C4-2B (cell line): ENCODE measurements around the gene WDR37.

Source experiments
- ZFX ChIP-seq: fragments of 450-650 bp; IDR thresholded peaks from 2 replicates; pipeline ENCODE4 v1.6.1; 2017
- TF ChIP-seq, protein P1 (sequence below): fragments of 450-650 bp; conservative IDR thresholded peaks from 2 replicates; pipeline ENCODE4 v1.5.1; 2017; ENCODE audit warnings: mild to moderate bottlenecking

DNA sequence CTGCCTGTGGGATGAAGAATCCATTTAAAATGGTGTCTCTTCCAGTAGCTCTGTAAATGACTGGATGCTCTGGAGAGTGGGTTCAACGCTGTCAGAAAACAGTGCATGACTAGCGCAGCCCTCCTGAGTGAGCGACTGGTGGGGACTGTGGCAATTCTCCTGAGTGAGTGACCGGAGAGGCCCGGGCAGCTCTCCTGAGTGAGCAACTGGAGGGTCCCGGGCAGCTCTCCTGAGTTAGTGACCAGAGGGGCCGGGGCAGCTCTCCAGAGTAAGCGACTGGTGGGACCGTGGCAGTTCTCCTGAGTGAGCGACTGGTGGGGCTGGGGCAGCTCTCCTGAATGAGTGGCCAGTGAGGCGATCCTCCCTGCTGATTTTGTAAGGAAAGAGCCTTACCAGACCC is 85.5 kb downstream of the WDR37 start:
- TF ChIP-seq, protein P1, sequence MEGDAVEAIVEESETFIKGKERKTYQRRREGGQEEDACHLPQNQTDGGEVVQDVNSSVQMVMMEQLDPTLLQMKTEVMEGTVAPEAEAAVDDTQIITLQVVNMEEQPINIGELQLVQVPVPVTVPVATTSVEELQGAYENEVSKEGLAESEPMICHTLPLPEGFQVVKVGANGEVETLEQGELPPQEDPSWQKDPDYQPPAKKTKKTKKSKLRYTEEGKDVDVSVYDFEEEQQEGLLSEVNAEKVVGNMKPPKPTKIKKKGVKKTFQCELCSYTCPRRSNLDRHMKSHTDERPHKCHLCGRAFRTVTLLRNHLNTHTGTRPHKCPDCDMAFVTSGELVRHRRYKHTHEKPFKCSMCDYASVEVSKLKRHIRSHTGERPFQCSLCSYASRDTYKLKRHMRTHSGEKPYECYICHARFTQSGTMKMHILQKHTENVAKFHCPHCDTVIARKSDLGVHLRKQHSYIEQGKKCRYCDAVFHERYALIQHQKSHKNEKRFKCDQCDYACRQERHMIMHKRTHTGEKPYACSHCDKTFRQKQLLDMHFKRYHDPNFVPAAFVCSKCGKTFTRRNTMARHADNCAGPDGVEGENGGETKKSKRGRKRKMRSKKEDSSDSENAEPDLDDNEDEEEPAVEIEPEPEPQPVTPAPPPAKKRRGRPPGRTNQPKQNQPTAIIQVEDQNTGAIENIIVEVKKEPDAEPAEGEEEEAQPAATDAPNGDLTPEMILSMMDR = no peak
- no peak for TF ChIP-seq ZFX
